Mesendoderm (in vitro differentiated cells): ENCODE results near the gene SPEG.

Experiments
- DNase-seq: peaks from one replicate; pipeline ENCODE4 v3.0.0; 2013
- H2AK5ac ChIP-seq: 2 replicates; pipeline ENCODE4 v1.6.1; 2013; ENCODE audit warnings: low read length, inconsistent platforms
- H2BK120ac ChIP-seq: 2 replicates; pipeline ENCODE4 v1.6.1; 2013; ENCODE audit warnings: low read depth, mild to moderate bottlenecking, low read length, moderate library complexity, mixed read lengths
- H2BK15ac ChIP-seq: replicated peaks from 2 replicates; pipeline ENCODE4 v1.6.1; 2013; ENCODE audit warnings: low read depth, mild to moderate bottlenecking, moderate library complexity
- H2BK5ac ChIP-seq: 2 replicates; pipeline ENCODE4 v1.6.1; 2013; ENCODE audit warnings: low read length, inconsistent platforms
- H3K18ac ChIP-seq: 2 replicates; pipeline ENCODE4 v1.6.1; 2013; ENCODE audit warnings: mild to moderate bottlenecking, low read length, mixed read lengths
- H3K23ac ChIP-seq: one replicate; pipeline ENCODE4 v1.6.1; 2013; ENCODE audit warnings: low read length
- H3K27ac ChIP-seq: 2 replicates; pipeline ENCODE4 v1.5.1; 2013; ENCODE audit warnings: low read depth, mild to moderate bottlenecking, inconsistent platforms, low read length, moderate library complexity
- H3K27me3 ChIP-seq: 2 replicates; pipeline ENCODE4 v1.6.1; 2013; ENCODE audit warnings: low read length, control low read depth, mild to moderate bottlenecking, inconsistent platforms; ENCODE audit not compliant: insufficient read depth, poor library complexity
- H3K36me3 ChIP-seq: 2 replicates; pipeline ENCODE4 v1.6.1; 2013; ENCODE audit warnings: low read length, inconsistent platforms; ENCODE audit not compliant: control insufficient read depth, insufficient read depth
- H3K4ac ChIP-seq: one replicate; pipeline ENCODE4 v1.6.1; 2013; ENCODE audit warnings: low read depth, mild to moderate bottlenecking, low read length, moderate library complexity
- H3K4me1 ChIP-seq: 2 replicates; pipeline ENCODE4 v1.6.1; 2013; ENCODE audit warnings: low read depth, low read length, inconsistent platforms; ENCODE audit not compliant: control insufficient read depth
- H3K4me2 ChIP-seq: 2 replicates; pipeline ENCODE4 v1.6.1; 2013; ENCODE audit warnings: low read length
- H3K4me3 ChIP-seq: 2 replicates; pipeline ENCODE4 v1.5.1; 2013; ENCODE audit warnings: mild to moderate bottlenecking, low read length
- H3K56ac ChIP-seq: one replicate; pipeline ENCODE4 v1.6.1; 2013; ENCODE audit warnings: low read length
- H3K79me1 ChIP-seq: 2 replicates; pipeline ENCODE4 v1.6.1; 2013; ENCODE audit warnings: low read length, inconsistent platforms
- H3K79me2 ChIP-seq: 2 replicates; pipeline ENCODE4 v1.6.1; 2013; ENCODE audit warnings: mild to moderate bottlenecking, low read length; ENCODE audit not compliant: control insufficient read depth, insufficient read depth
- H3K9ac ChIP-seq: 2 replicates; pipeline ENCODE4 v1.6.1; 2013; ENCODE audit warnings: low read length, inconsistent platforms
- H4K5ac ChIP-seq: one replicate; pipeline ENCODE4 v1.6.1; 2013; ENCODE audit warnings: low read length
- H4K8ac ChIP-seq: one replicate; pipeline ENCODE4 v1.6.1; 2013; ENCODE audit warnings: low read depth, mild to moderate bottlenecking, control low read depth, low read length, moderate library complexity
- WGBS: extraction: QIAGEN DNeasy Blood & Tissue Kit; methylation state at CpG from one replicate; pipeline ENCODE4 v1.1.7; 2013; ENCODE audit warnings: low lambda C conversion rate, missing lambda C conversion rate; ENCODE audit not compliant: insufficient coverage; ENCODE audit errors: extremely low coverage; 5-methylcytosine and 5-hydroxymethylcytosine counted together

The SPEG gene

GRCh38 chr2:219414857-219415256 is 19.8 kb upstream of the SPEG start:
- H2BK15ac ChIP-seq, result no peak overlapping the region
- no peak overlapping the region for H3K56ac ChIP-seq
- no peak overlapping the region for H3K4ac ChIP-seq
- H2AK5ac ChIP-seq, result no peak overlapping the region
- no peak overlapping the region for H3K4me3 ChIP-seq
- no peak overlapping the region for H3K27ac ChIP-seq
- peaks cover 8% of the 10 kb centered on the region for H3K27me3 ChIP-seq
- H3K36me3 ChIP-seq, result no peaks in the 10 kb centered on the region
- H3K4me1 ChIP-seq, result no peaks in the 10 kb centered on the region
- no peak overlapping the region for H3K9ac ChIP-seq
- no peak overlapping the region for H2BK5ac ChIP-seq
- no peak overlapping the region for H4K8ac ChIP-seq
- H3K79me1 ChIP-seq, result no peaks in the 10 kb centered on the region
- H4K5ac ChIP-seq, result no peak overlapping the region
- no peak overlapping the region for H2BK120ac ChIP-seq
- H3K18ac ChIP-seq, result no peak overlapping the region
- no peak for DNase-seq
- WGBS, result no CpG with 5 or more reads among the region's 4 CpGs
- no peaks in the 10 kb centered on the region for H3K79me2 ChIP-seq
- H3K23ac ChIP-seq, result no peak overlapping the region
- H3K4me2 ChIP-seq, result no peak overlapping the region

- no peak overlapping the region for H3K9ac ChIP-seq
- no peaks in the 10 kb centered on the region for H3K79me2 ChIP-seq
- H3K56ac ChIP-seq, result no peak overlapping the region
- H3K27ac ChIP-seq, result no peak overlapping the region
- H3K36me3 ChIP-seq, result no peaks in the 10 kb centered on the region
- H3K4ac ChIP-seq, result no peak overlapping the region
- no peak overlapping the region for H2BK120ac ChIP-seq
- H2BK5ac ChIP-seq, result no peak overlapping the region
- no peak overlapping the region for H3K18ac ChIP-seq
- H2BK15ac ChIP-seq, result no peak overlapping the region
- H3K4me3 ChIP-seq, result no peak overlapping the region
- peaks cover 8% of the 10 kb centered on the region for H3K27me3 ChIP-seq
- no CpG with 5 or more reads among the region's 5 CpGs for WGBS
- H3K23ac ChIP-seq, result no peak overlapping the region
- H3K79me1 ChIP-seq, result no peaks in the 10 kb centered on the region
- no peak overlapping the region for H4K8ac ChIP-seq
- H4K5ac ChIP-seq, result no peak overlapping the region
- H2AK5ac ChIP-seq, result no peak overlapping the region
- H3K4me1 ChIP-seq, result no peaks in the 10 kb centered on the region
- DNase-seq, result no peak
- H3K4me2 ChIP-seq, result no peak overlapping the region
These were observed 18.9 kb upstream of the SPEG start for GRCh38 chr2:219415580-219416234.

- WGBS, result no CpG with 5 or more reads among the region's 3 CpGs
These were observed 18.4 kb upstream of the SPEG start for GRCh38 chr2:219416235-219416602.

DNA sequence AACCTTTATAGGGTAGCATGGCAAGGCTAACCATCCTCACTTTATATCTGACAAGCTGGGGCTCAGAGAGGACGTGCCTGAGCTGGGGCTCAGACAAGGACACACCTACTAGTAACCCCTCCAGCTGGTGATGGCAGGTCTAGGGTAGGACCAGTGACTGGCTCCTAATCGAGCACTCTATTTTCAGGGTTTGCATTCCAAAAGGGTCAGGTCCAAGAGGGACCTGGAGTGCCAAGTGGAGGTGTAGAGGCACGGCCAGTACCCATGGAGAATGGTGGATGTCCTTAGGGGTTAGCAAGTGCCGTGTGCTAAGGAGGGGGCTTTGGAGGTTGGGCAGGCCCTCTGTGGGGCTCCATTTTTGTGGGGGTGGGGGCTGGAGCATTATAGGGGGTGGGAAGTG is 17.7 kb upstream of the SPEG start:
- Histone ChIP-seq H3K18ac (no peak overlapping the region), H2BK5ac (no peak overlapping the region), H4K8ac (no peak overlapping the region), H3K79me1 (no peaks in the 10 kb centered on the region), H3K79me2 (no peaks in the 10 kb centered on the region), H3K23ac (no peak overlapping the region), H2BK15ac (no peak overlapping the region), H3K4me1 (no peaks in the 10 kb centered on the region), H3K27ac (no peak overlapping the region), H3K36me3 (no peaks in the 10 kb centered on the region), H3K4me2 (no peak overlapping the region), H3K4ac (no peak overlapping the region), H3K27me3 (peaks cover 8% of the 10 kb centered on the region), H3K9ac (no peak overlapping the region), H3K56ac (no peak overlapping the region), H4K5ac (no peak overlapping the region), H2AK5ac (no peak overlapping the region), H3K4me3 (no peak overlapping the region), H2BK120ac (no peak overlapping the region)
- no peak for DNase-seq
- no CpG with 5 or more reads among the region's 4 CpGs for WGBS

More at GRCh38 chr2:219416235-219416602, 18.4 kb upstream of the SPEG start:
- Histone ChIP-seq H3K27me3 (peaks cover 8% of the 10 kb centered on the region), H3K79me2 (no peaks in the 10 kb centered on the region), H3K36me3 (no peaks in the 10 kb centered on the region), H2AK5ac (no peak overlapping the region), H3K4me1 (no peaks in the 10 kb centered on the region), H2BK15ac (no peak overlapping the region), H4K5ac (no peak overlapping the region), H3K79me1 (no peaks in the 10 kb centered on the region), H2BK120ac (no peak overlapping the region), H3K56ac (no peak overlapping the region), H3K27ac (no peak overlapping the region), H3K4ac (no peak overlapping the region), H3K4me2 (no peak overlapping the region), H3K18ac (no peak overlapping the region), H3K9ac (no peak overlapping the region), H4K8ac (no peak overlapping the region), H3K23ac (no peak overlapping the region), H2BK5ac (no peak overlapping the region), H3K4me3 (no peak overlapping the region)
- DNase-seq, result no peak

- H4K5ac ChIP-seq, result no peak overlapping the region
- no peak overlapping the region for H2AK5ac ChIP-seq
- DNase-seq, result no peak
- H3K36me3 ChIP-seq, result no peaks in the 10 kb centered on the region
- H3K27me3 ChIP-seq, result peaks cover 8% of the 10 kb centered on the region
- H3K27ac ChIP-seq, result no peak overlapping the region
- no peak overlapping the region for H3K9ac ChIP-seq
- no peak overlapping the region for H3K18ac ChIP-seq
- H2BK5ac ChIP-seq, result no peak overlapping the region
- no peak overlapping the region for H3K4me2 ChIP-seq
- H2BK120ac ChIP-seq, result no peak overlapping the region
- no peaks in the 10 kb centered on the region for H3K79me1 ChIP-seq
- no peak overlapping the region for H3K4ac ChIP-seq
- H3K56ac ChIP-seq, result no peak overlapping the region
- H3K4me1 ChIP-seq, result no peaks in the 10 kb centered on the region
- H3K23ac ChIP-seq, result no peak overlapping the region
- H4K8ac ChIP-seq, result no peak overlapping the region
- no CpG with 5 or more reads among the region's 9 CpGs for WGBS
- no peak overlapping the region for H3K4me3 ChIP-seq
- H3K79me2 ChIP-seq, result no peaks in the 10 kb centered on the region
- no peak overlapping the region for H2BK15ac ChIP-seq
These were observed 17.3 kb upstream of the SPEG start for GRCh38 chr2:219417374-219417773.
